ENCODE results near the gene EFR3B.
A peak's percentile ranks its signal among the peaks of the same experiment; 100 is the strongest.

Gene EFR3B

DNA sequence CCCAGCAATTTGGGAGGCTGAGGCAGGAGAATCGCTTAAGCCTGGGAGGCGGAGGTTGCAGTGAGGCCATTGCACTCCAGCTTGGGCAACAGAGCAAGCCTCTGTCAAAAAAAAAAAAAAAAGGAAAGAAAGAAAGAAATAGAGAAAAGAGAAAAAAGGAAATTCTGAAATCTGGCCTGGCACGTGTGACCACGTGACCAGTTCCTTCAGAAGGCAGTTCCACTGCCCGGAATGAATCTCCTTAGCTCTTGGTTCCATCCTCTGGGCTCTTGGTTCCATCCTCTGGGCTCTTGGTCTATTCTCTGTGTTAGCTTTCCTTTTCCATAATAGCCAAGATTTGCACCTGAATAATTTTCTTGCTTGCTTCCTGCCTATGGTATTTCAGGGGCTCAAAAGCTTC, 131.8 kb downstream of the EFR3B start:
- H3K36me3 ChIP-seq (ENCODE audit: control insufficient read depth in 2 of 2, insufficient read depth in 1 of 2, low read length in 2 of 2): no peaks in the 10 kb centered on the region
- TF ChIP-seq GFI1B (tag by site-specific recombination; IDR thresholded peaks at IDR 0.05) (no peak), ZNF112 (tag by site-specific recombination; IDR thresholded peaks at IDR 0.05) (no peak), ZXDB (tag by site-specific recombination; IDR thresholded peaks at IDR 0.05) (no peak), ZNF433 (tag by site-specific recombination; IDR thresholded peaks at IDR 0.05; ENCODE audit: low read depth) (no peak), ZNF248 (tag by site-specific recombination; IDR thresholded peaks at IDR 0.05) (no peak), ZNF174 (tag by site-specific recombination; IDR thresholded peaks at IDR 0.05) (no peak), ZNF677 (tag by site-specific recombination; IDR thresholded peaks at IDR 0.05) (no peak), ZBTB21 (tag by site-specific recombination; IDR thresholded peaks at IDR 0.05) (no peak), MZF1 (tag by site-specific recombination; IDR thresholded peaks at IDR 0.05; ENCODE audit: borderline replicate concordance) (no peak), HOXA7 (CRISPR knock-in tag; IDR thresholded peaks at IDR 0.05; ENCODE audit: borderline replicate concordance) (no peak), ZNF155 (tag by site-specific recombination; IDR thresholded peaks at IDR 0.05) (no peak), ZNF140 (tag by site-specific recombination; IDR thresholded peaks at IDR 0.05) (no peak), SALL2 (tag by site-specific recombination; IDR thresholded peaks at IDR 0.05; ENCODE audit: borderline replicate concordance) (no peak)
- TF ChIP-seq, protein P1, sequence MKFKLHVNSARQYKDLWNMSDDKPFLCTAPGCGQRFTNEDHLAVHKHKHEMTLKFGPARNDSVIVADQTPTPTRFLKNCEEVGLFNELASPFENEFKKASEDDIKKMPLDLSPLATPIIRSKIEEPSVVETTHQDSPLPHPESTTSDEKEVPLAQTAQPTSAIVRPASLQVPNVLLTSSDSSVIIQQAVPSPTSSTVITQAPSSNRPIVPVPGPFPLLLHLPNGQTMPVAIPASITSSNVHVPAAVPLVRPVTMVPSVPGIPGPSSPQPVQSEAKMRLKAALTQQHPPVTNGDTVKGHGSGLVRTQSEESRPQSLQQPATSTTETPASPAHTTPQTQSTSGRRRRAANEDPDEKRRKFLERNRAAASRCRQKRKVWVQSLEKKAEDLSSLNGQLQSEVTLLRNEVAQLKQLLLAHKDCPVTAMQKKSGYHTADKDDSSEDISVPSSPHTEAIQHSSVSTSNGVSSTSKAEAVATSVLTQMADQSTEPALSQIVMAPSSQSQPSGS (tag by site-specific recombination; IDR thresholded peaks at IDR 0.05; ENCODE audit: low read depth): no peak
- TF ChIP-seq, protein P2, sequence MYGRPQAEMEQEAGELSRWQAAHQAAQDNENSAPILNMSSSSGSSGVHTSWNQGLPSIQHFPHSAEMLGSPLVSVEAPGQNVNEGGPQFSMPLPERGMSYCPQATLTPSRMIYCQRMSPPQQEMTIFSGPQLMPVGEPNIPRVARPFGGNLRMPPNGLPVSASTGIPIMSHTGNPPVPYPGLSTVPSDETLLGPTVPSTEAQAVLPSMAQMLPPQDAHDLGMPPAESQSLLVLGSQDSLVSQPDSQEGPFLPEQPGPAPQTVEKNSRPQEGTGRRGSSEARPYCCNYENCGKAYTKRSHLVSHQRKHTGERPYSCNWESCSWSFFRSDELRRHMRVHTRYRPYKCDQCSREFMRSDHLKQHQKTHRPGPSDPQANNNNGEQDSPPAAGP (tag by site-specific recombination; IDR thresholded peaks at IDR 0.05): no peak
- no peaks in the 10 kb centered on the region for H3K4me1 ChIP-seq (ENCODE audit: control insufficient read depth, insufficient read depth, low read length)
- no peaks in the 10 kb centered on the region for H3K9me3 ChIP-seq (ENCODE audit: control insufficient read depth, insufficient read depth, low read depth, low read length)
- no peak overlapping the region for H3K27ac ChIP-seq (ENCODE audit: extremely low read depth, low read depth, low read length)
- ChIA-PET POLR2A (no interaction called here), CTCF (no interaction called here)
- no peak overlapping the region for H3K4me3 ChIP-seq (ENCODE audit: low read depth, low read length)

DNA sequence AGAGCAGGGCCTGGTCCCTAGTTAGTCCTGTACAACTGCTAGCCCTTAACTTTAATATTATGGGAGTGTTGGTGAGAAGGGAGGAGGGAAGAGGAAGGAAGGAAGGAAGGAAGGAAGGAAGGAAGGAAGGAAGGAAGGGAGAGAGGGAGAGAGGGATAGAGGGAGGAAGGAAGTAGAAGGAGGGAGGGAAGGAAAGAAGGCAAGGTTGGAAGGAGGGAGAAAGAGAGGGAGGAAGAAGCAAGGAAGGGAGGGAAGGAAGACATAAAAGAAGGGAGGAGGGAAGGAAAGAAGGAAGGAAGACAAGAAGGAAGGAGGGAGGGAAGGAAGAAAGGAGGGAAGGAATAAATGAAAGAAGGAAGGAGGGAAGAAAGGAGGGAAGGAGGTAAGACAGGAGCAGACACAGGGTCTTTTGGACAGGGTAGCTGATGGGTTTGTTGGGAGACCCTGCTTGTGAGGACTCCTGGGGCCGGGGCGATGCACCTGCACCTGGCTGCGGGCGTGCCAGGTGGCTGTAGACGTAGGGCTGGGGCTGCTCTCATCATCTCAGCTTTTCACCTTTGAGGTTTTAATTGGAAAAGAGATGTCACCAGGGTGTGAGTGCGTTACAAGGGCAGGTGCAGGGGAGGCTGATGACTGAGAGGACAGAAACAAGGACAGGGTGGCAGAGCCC, 132.5 kb downstream of the EFR3B start:
- no peak for TF ChIP-seq HOXA7 (CRISPR knock-in tag; IDR thresholded peaks at IDR 0.05; ENCODE audit: borderline replicate concordance)
- TF ChIP-seq, protein P3, sequence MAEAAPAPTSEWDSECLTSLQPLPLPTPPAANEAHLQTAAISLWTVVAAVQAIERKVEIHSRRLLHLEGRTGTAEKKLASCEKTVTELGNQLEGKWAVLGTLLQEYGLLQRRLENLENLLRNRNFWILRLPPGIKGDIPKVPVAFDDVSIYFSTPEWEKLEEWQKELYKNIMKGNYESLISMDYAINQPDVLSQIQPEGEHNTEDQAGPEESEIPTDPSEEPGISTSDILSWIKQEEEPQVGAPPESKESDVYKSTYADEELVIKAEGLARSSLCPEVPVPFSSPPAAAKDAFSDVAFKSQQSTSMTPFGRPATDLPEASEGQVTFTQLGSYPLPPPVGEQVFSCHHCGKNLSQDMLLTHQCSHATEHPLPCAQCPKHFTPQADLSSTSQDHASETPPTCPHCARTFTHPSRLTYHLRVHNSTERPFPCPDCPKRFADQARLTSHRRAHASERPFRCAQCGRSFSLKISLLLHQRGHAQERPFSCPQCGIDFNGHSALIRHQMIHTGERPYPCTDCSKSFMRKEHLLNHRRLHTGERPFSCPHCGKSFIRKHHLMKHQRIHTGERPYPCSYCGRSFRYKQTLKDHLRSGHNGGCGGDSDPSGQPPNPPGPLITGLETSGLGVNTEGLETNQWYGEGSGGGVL (tag by site-specific recombination; IDR thresholded peaks at IDR 0.05): no peak
- TF ChIP-seq ZNF366 (tag by site-specific recombination; conservative IDR thresholded peaks at IDR 0.05): peak; percentile 97
- TF ChIP-seq ZNF521 (tag by site-specific recombination; IDR thresholded peaks at IDR 0.05): 0 out of 2 replicates have a peak, but pooled peaks have one; percentile 18
- Histone ChIP-seq H3K4me1 (ENCODE audit: control insufficient read depth, insufficient read depth, low read length) (no peaks in the 10 kb centered on the region), H3K9me3 (ENCODE audit: control insufficient read depth, insufficient read depth, low read depth, low read length) (no peaks in the 10 kb centered on the region), H3K4me3 (ENCODE audit: low read depth, low read length) (no peak overlapping the region), H3K36me3 (ENCODE audit: control insufficient read depth in 2 of 2, insufficient read depth in 1 of 2, low read length in 2 of 2) (no peaks in the 10 kb centered on the region), H3K27ac (ENCODE audit: extremely low read depth, low read depth, low read length) (no peak overlapping the region)
- ChIA-PET CTCF (interaction anchor here (1.0 kb wide), 1 partner anchor 201 kb away, joined by 3 read pairs; no protein-coding TSS in a partner anchor), POLR2A (no interaction called here)

DNA sequence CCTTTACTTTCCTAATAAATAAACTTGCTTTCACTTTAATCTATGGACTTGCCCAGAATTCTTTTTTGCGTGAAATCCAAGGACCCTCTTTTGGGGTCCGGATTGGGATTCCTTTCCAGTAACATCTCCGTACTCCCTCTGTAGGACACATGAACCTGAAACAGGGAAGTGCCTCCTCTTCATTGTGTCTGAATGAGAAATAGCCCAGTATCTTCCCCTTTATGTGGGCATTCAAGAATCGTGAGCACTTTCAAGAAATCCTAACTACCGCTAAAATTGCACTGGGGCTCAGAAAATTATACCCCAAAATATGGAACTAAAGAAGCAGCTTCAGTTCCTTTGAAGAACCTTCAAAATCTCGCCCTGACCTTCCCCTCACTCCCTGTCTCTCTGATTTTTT, 134.3 kb downstream of the EFR3B start:
- TF ChIP-seq, protein P4, sequence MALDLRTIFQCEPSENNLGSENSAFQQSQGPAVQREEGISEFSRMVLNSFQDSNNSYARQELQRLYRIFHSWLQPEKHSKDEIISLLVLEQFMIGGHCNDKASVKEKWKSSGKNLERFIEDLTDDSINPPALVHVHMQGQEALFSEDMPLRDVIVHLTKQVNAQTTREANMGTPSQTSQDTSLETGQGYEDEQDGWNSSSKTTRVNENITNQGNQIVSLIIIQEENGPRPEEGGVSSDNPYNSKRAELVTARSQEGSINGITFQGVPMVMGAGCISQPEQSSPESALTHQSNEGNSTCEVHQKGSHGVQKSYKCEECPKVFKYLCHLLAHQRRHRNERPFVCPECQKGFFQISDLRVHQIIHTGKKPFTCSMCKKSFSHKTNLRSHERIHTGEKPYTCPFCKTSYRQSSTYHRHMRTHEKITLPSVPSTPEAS (tag by site-specific recombination; IDR thresholded peaks at IDR 0.05): no peak
- TF ChIP-seq ZNF629 (tag by site-specific recombination; IDR thresholded peaks at IDR 0.05) (no peak), ZNF837 (tag by site-specific recombination; IDR thresholded peaks at IDR 0.05) (no peak), ZNF366 (tag by site-specific recombination; conservative IDR thresholded peaks at IDR 0.05) (no peak), PRDM1 (tag by site-specific recombination; IDR thresholded peaks at IDR 0.05) (no peak)
- Histone ChIP-seq H3K4me3 (ENCODE audit: low read depth, low read length) (no peak overlapping the region), H3K27ac (ENCODE audit: extremely low read depth, low read depth, low read length) (no peak overlapping the region), H3K4me1 (ENCODE audit: control insufficient read depth, insufficient read depth, low read length) (no peaks in the 10 kb centered on the region), H3K36me3 (ENCODE audit: control insufficient read depth in 2 of 2, insufficient read depth in 1 of 2, low read length in 2 of 2) (no peaks in the 10 kb centered on the region), H3K9me3 (ENCODE audit: control insufficient read depth, insufficient read depth, low read depth, low read length) (no peaks in the 10 kb centered on the region)
- CTCF ChIA-PET: no interaction called here
- POLR2A ChIA-PET: no interaction called here
